ENCODE results near the gene PROSER2. TPM values are rescaled to one million over a fixed set of nuclear protein-coding genes. Genes with fewer than 3 reads are reported as not detected.
A peak's percentile ranks its signal among the peaks of the same experiment; 100 is the strongest.

The PROSER2 gene
- polyA plus RNA-seq, 1 donor: 5.5 TPM

DNA sequence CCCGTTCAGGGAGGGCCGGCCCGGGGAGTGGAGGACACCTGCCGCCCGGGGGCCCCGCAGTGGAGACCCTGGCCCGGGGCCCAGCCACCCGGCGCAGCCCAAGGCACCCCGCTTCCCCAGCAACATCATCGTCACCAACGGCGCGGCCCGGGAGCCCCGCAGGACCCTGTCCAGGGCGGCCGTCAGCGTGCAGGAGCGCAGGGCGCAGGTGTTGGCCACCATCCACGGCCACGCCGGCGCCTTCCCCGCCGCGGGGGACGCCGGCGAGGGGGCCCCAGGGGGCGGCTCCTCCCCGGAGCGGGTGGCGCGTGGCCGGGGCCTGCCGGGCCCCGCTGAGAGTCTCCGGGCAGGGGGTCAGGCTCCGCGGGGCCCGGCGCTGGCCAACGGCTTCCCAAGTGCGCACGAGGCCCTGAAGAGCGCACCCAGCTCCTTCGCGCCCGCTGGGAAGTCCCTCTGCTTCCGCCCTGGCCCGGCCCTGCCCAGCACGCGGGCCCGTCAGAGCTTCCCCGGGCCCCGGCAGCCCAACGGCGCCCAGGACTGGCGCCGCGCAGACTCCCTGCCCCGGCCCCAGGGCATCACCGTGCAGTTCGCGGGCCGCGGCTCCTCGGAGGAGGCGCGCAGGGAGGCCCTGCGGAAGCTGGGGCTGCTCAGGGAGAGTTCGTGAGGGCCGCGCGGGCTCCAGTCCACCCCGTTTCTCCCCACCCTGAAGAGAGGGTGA, 46.7 kb downstream of the PROSER2 start:
- no peak for DNase-seq

DNA sequence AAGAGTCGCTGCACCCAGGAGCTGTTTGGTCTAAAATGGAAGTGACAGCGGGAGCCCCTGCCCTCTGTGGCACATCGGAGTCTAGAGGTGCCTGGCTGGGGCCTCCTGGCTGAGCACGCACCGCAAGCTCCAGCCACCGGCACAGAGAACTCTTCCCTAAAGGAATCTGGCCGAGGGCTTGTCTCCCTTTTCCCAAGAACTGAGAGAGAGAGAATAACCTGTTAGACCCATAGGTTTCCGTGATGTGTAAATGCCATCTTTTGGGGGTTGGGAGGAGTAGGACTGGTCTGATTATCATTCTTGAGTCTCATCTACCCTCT, 47.3 kb downstream of the PROSER2 start:
- no peak for DNase-seq

DNA sequence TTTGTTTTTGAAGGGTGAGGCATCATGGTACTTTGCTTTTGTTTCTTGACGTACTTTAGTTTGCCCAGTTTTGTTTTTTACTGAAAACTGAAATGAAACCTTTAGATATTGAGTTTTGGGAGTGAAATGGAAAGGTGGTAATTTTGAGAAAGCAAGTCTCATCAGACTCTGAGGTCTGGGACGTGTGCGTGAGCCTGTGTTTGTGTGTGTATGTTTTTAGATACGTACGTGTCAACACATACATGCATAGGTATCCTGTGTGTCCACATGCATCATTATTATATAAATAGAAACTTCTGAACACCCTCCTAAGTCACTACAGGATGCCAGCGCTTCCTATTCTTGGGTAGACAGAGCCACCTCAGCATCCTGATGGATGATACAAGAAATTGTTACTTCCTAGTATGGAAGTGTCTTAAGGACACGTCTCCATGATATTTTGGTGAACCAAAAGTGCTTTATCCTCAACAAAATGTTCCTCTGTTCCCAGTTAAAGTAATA, 47.8 kb downstream of the PROSER2 start:
- no peak for DNase-seq

DNA sequence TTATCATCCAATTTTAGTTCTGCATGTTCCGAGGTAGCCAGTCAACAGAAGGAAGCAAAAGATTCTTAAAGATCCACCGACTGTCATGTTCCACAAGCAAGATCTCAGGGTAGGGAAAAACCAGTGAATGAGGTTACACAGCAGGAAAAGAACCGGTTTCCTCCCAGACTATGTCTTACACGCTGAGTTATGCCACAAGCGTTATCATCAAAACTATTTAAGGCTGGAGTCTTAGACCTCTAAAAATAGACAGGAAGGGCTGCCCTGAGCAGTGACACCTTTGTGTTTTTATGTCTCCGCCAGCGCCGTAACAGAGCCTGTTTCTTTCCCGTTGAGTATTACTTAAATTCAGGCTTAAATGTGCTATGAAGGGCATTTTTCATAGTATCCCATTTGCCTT, 48.3 kb downstream of the PROSER2 start:
- no peak for DNase-seq

- DNase-seq: peak; percentile 40
These were observed 51.7 kb downstream of the PROSER2 start for GRCh38 chr10:11874568-11875493.

DNA sequence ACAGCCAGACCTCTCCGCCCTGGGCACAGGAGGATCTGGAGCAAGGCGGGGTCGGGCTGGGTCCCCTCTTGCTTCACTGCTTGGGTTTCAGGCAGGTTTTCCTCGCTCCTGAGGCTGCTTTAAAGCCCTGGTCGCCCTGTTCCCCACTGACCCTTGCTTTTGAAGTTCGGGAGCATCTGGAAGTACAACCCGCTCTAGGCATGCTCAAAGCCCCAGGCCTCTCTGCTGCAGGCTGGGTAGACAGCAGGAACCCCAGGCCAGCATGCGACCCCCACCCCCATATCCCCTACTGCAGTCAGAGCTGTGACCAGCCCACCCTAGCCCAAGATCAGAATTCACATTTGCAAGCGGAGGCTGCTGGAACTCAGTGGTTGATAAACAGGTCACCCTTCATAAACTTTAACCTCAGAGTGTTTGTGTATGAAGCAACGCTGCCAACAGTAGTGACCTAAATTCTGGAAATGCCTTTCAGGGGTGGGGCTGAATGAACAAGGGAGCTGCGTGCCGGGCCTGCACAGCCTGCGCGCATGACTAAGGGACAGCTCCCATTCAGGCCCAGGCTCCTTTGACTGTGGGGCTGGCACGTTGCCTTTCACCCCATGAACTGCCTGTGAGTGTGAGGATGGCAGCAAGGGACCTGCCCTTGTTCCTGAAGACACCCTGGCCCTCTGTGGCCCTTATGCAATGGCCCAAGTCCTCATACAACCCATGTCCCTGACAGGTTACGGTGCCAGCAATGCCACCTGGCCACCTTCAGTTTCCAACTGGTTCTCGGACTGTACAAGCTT, 52.5 kb downstream of the PROSER2 start:
- DNase-seq: no peak

DNA sequence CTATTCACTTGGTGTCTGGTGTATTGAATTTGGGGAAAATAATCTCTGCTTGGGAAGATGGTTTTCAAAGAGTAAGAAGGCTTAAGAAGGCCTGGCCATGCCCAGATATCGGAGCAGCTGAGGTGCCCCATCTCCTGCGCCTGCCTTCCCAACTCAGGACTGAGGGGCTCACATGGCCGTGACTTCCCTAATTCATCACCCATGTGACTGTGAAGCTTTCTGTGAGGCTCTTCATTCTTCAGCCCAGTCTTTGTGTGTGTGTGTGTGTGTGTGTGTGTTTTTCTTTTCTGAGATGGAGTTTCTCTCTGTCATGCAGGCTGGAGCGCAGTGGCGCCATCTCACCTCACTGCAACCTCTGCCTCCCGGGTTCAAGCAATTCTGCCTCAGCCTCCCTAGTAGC, 53.2 kb downstream of the PROSER2 start:
- no peak for DNase-seq

DNA sequence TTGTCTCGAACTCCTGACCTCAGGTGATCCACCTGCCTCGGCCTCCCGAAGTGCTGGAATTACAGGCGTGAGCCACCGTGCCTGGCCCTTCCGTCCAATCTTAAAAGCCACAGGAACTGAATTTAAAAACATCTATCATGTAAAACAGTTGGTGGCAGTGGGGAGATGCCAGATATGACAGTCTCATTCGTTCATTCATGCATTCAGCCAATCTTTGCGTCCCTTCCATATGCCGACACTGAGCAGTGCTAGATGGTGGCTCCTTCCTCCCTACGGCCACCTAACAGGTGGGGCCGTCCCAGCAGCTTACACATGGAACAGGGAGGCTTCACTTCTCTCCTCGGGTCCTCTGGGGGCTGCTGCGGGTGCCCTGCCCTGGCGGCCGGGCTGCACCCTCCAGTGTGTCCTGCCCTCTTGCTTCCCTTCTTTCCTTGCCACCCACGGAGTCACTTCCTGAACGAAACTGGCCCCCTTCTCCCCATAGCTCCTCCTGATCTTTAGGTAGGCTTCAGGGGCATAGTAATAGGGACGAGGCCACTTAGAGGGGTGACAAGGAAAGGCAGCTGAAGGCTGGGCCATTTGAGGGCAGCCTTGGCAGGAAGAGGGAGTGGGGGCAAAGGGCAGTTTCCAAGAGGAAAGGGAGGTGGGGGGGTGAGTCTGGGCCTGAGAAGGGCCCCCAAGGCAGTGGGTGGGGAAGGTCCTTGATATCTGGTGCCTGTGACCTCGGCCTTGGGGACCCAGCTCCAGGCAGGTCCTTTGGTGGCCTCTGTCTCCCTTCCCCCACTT, 53.8 kb downstream of the PROSER2 start:
- DNase-seq: no peak

- no peak for DNase-seq
These were observed 54.4 kb downstream of the PROSER2 start for GRCh38 chr10:11877591-11877905.

GRCh38 chr10:11878776-11879175, 55.6 kb downstream of the PROSER2 start:
- no peak for DNase-seq

- DNase-seq: no peak
These were observed 56.4 kb downstream of the PROSER2 start for GRCh38 chr10:11879387-11880094.

DNA sequence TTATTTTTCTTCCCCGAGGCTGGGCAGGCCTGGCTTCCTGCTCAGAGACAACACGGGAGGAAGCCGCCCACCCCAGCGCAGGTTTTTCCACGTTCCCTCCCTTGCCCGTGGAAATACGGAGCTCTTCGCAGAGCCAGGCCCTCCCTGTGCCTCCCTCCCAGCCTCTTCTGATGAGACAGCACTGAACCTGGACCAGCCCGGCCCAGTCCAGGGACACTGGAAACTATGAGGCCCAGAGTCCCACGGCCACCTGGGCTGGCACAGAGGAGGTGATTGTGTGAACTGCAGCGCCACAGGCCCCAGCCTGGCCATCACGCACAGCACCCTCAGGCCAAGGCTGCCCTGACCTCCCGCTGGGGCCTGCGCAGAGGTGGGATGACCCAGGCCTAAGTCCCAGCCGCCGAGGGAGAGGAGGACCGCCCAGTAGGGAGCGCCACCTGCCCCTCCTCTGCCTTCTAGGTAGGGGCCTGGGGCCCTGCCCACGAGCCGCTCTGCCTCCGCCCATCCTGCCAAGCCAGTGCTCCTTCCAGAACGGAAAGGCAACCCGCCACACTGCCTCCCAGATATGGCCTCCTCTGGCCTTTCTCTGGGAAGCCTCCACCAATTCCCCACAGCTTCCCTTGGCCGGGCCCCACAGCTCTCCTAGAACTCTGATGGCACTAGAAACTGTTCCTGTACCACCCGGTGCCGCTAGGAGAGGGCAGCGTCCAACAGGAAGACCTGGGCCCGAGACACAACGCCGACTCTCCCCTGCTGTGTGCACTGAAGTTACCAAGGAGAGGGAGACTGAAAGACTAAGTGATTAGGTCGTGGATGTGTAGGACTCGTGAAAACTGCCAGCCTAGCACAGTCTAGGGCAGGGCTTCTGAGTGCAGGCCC, 57.2 kb downstream of the PROSER2 start:
- no peak for DNase-seq

GRCh38 chr10:11881030-11881476, 57.9 kb downstream of the PROSER2 start:
- DNase-seq: no peak

DNA sequence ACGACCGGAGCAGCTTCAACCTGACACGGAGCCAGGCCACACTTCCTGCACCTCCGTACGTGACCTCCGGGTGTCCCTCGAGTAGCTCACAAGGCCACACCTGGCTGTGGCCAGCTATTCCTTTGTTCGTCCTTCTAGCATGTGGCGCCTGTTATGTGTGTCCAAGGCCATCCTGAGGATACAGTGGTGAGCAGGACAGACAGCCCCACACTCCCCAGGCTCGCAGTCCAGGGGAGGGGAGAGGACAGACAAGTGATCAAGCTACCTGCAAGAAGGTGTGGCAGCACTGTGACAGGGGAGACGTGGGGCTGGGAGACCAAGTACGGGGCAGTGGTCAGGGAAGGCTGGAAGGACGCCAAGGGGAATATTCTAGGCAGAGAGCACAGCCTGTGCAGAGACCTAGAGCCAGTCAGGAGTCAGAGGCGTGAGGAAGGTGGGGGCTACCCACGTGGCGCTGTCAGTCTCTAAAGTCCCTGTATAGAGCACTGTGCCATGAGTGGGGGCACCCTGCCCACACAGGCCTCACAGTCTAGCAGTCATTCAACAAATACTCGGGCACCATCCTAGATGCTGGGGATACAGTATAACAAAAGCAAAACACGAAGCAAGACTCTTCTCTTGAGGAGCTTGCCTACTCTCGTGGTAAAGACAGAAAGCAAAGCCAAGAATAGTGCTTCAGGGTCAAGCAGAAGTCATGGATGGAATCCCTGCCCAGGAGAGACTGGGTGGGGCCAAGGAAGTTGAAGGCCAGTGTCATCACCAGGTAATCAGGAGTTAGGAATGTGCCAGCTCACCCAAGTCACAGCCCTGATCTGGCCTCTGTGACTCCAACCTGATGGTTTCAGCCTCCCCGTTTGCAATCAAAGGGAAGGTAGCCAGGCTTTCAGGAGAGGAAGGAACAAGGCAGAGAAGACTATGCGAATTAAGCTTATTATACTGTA, 58.6 kb downstream of the PROSER2 start:
- DNase-seq: no peak

DNA sequence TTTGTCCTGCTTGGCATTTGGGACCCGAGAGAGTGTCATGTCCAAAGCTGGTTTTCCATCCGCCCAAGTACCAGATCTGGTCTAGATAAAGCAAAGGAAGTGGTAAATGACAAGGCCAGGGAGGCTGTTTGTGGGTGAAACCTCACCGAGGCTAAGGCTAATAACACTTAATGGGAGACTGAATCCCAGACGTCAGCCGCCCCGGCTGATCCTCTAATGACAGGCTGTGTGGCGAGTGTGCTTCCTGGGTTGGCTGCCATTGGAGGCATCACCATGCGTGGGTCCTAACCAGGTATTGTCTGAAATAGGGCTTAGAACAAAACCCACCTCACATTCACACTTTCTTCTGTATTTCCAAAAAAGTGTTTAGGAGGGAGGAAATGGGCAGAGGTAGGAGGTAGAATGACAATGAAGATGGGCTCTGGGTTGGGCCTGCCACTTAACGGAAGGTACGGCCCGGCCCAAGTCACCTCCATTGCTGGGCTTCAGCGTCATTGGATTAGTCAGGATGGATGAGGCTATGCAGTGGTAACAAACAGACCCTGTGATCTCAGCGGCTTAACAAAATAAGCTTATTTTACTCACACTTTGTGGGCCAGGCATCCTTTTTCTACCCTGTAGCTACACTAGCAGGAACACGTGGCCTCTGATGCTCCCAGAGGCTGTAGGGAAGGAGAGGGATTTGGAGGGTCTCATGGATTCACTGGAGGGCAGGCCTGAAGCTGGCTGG, 59.7 kb downstream of the PROSER2 start:
- no peak for DNase-seq

- no peak for DNase-seq
These were observed 61.7 kb downstream of the PROSER2 start for GRCh38 chr10:11884706-11885423.

- DNase-seq: no peak
These were observed 62.4 kb downstream of the PROSER2 start for GRCh38 chr10:11885437-11886137.

Measured in hindlimb muscle (tissue), 1 donor.